Uterus (tissue), 4 donors: ENCODE results near the gene PRRG2. TPM values are rescaled to one million over a fixed set of nuclear protein-coding genes. Genes with fewer than 3 reads are reported as not detected.

Source experiments
- DNase-seq, 2 donors: peaks; one replicate each; pipeline ENCODE4 v3.0.0-alpha.2; 2019 to 2020
- H3K27ac ChIP-seq, 2 donors: fragments of 200-600 bp; sonication (generic); 1 replicate in 1 of 2; 2 replicates in 1 of 2; pipeline ENCODE4 v1.5.1; 2016 to 2018
- H3K27me3 ChIP-seq, 2 donors: fragments of 200-600 bp; sonication (generic); one replicate each; pipeline ENCODE4 v1.5.1; 2018 to 2019; ENCODE audit warnings: control low read depth in 1 of 2
- H3K36me3 ChIP-seq, 2 donors: fragments of 200-600 bp; sonication (generic); one replicate each; pipeline ENCODE4 v1.5.1; 2019; ENCODE audit warnings: control low read depth in 1 of 2
- H3K4me1 ChIP-seq, 2 donors: fragments of 200-600 bp; sonication (generic); one replicate each; pipeline ENCODE4 v1.5.1; 2018 to 2019; ENCODE audit warnings: control low read depth in 1 of 2
- H3K4me3 ChIP-seq, 2 donors: fragments of 200-600 bp; sonication (generic); 1 replicate in 1 of 2; 2 replicates in 1 of 2; pipeline ENCODE4 v1.5.1; 2018 to 2019; ENCODE audit warnings: mild to moderate bottlenecking in 1 of 2
- H3K9me3 ChIP-seq, 2 donors: fragments of 200-600 bp; sonication (generic); one replicate each; pipeline ENCODE4 v1.5.1; 2019; ENCODE audit warnings: control low read depth in 1 of 2
- POLR2A ChIP-seq, 2 donors: fragments of 450-650 bp; IDR thresholded peaks; one replicate each; pipeline ENCODE4 v1.6.1; 2016; ENCODE audit warnings: antibody characterized with exemption in 2 of 2, mild to moderate bottlenecking in 1 of 2, moderate library complexity in 1 of 2
- intact Hi-C: fragments of 100-400 bp; cut with DNase I; formaldehyde crosslinking; loops from one replicate; pipeline ENCODE4 v1.15.1; 2023; ENCODE audit warnings: low total_unique reads
- total RNA-seq, 4 donors: library from RNA; depleted of rRNA in 3 of 4; stranded (reverse); fragments of >200 nt in 3 of 4; gene quantifications; one replicate each; pipeline versions ENCODE4 v1.1.0 to v1.2.4, GENCODE V29; 2014 to 2023
- TF ChIP-seq, protein P1 (sequence below), 4 experiments: fragments of 200-600 bp in 2 of 4; fragments of 450-650 bp in 2 of 4; sonication (generic) in 2 of 4; IDR thresholded peaks; one replicate each; pipeline ENCODE4 v1.5.1; 2016 to 2019; ENCODE audit warnings: antibody characterized with exemption in 4 of 4, mild to moderate bottlenecking in 2 of 4, moderate library complexity in 1 of 4
- donor health status: DM: yes; HTN: yes; CAD: no.

Gene PRRG2
- total RNA-seq, 4 donors from 2014 or later, result 0.95 to 1.4 TPM; not detected in 2

DNA sequence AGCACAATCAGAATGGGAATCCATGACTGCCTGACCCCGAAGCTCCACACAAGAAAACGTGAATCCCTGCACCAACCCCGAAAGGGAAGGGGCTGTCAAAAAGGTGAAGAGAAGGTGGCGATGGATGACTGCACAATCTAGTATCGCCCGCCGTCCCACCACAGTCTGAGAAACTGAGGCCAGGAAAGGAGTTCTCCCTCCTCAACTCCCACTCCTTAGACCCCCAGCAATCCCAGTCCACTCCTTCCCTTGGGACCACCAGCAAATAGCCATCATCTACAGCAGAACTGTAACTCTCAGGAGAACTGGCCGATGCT lies 1.2 kb upstream of the PRRG2 start:
- H3K36me3 ChIP-seq, result no peaks in the 10 kb centered on the region
- intact Hi-C loops, result no loop called here
- DNase-seq, result no peak

DNA sequence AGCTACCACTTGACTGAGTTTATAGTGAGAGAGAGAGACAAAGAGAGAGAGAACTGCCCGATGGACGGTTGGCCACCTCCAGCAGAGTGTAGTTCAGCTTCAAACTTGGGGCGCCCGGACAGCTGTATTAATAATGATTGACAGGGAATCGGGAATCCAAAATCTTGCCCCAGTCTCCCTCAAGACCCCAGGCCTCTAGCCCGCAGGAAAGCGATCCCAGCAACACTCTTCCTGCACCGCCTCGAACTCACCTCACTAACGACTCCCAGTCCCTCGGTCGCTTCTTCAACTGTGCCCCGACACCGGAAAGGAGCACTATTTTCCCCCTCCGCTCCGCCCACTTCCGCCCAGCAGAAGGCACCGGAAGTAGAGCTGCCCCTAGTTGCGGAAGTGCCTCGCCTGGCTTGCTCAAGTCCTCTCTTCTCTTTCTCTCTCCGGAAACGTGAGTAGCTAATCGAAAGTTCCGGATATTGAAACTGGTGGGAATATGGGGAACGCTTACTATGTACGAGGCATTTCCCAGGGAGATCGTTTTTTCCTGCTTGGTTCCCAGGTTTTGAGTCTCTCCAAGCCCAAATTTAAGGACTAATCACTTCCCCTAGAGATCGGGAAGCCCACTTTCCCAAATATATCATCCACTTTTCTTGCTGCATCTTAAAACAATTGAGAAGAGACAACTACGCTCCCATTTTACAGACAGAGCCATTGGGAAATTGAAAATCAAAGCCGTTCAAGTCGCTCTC lies 681 bp upstream of the PRRG2 start, which contains the start of gene NOSIP:
NOSIP (minus strand) TSS at position 293 of the 743 bp plus-strand sequence. CDS start 19,865 bp downstream, outside the sequence.
- TF ChIP-seq, protein P1, sequence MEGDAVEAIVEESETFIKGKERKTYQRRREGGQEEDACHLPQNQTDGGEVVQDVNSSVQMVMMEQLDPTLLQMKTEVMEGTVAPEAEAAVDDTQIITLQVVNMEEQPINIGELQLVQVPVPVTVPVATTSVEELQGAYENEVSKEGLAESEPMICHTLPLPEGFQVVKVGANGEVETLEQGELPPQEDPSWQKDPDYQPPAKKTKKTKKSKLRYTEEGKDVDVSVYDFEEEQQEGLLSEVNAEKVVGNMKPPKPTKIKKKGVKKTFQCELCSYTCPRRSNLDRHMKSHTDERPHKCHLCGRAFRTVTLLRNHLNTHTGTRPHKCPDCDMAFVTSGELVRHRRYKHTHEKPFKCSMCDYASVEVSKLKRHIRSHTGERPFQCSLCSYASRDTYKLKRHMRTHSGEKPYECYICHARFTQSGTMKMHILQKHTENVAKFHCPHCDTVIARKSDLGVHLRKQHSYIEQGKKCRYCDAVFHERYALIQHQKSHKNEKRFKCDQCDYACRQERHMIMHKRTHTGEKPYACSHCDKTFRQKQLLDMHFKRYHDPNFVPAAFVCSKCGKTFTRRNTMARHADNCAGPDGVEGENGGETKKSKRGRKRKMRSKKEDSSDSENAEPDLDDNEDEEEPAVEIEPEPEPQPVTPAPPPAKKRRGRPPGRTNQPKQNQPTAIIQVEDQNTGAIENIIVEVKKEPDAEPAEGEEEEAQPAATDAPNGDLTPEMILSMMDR (IDR thresholded peaks at IDR 0.05), result peak in 2 of 4 experiments; percentile 32 to 55
- peak; percentile 83 to 89 for TF ChIP-seq POLR2A (IDR thresholded peaks at IDR 0.05)

More for the DNA sequence above, 1.2 kb upstream of the PRRG2 start:
- Histone ChIP-seq H3K9me3 (no peaks in the 10 kb centered on the region), H3K27ac (peak overlapping the region; percentile 76), H3K27me3 (no peaks in the 10 kb centered on the region), H3K4me1 (peaks cover 0 to 5% of the 10 kb centered on the region in 2 donors), H3K4me3 (peak overlapping the region; percentile 55 to 56)
- TF ChIP-seq POLR2A (IDR thresholded peaks at IDR 0.05), result no peak
- TF ChIP-seq, protein P1 (IDR thresholded peaks at IDR 0.05), result no peak

DNA sequence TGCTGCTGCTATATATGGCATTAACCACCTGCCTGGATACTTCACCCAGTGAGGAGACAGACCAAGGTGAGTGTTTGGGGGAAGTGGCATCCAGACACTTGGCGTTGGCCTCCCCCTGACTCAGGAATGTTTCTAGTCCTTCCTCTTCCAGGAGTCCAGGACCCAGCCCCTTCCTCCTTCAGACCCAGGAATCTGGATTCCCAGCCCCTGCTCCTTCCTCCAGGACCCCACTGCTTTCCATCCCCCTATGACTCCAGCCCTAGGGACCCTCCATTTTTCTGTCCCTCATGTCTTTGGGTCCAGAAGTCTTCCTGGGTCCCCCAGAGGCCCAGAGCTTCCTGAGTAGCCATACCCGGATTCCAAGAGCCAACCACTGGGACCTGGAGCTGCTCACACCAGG lies 2.1 kb downstream of the PRRG2 start:
- no peaks in the 10 kb centered on the region for H3K36me3 ChIP-seq
- H3K27me3 ChIP-seq, result no peaks in the 10 kb centered on the region
- H3K4me1 ChIP-seq, result peaks cover 0 to 5% of the 10 kb centered on the region in 2 donors
- no peak overlapping the region for H3K27ac ChIP-seq
- no peak for DNase-seq
- intact Hi-C loops, result no loop called here
- H3K4me3 ChIP-seq, result no peak overlapping the region
- no peak for TF ChIP-seq POLR2A (IDR thresholded peaks at IDR 0.05)
- TF ChIP-seq, protein P1 (IDR thresholded peaks at IDR 0.05), result no peak
- no peaks in the 10 kb centered on the region for H3K9me3 ChIP-seq

More for the DNA sequence above, 681 bp upstream of the PRRG2 start, which contains the start of gene NOSIP:
- DNase-seq, result peak; percentile 95 to 96
- Histone ChIP-seq H3K36me3 (no peaks in the 10 kb centered on the region), H3K4me3 (peak within 1 kb of the TSS; percentile 55 to 56), H3K4me1 (peaks cover 0 to 5% of the 10 kb centered on the region in 2 donors), H3K27me3 (no peaks in the 10 kb centered on the region), H3K27ac (peak within 1 kb of the TSS; percentile 76), H3K9me3 (no peaks in the 10 kb centered on the region)
- intact Hi-C loops, result no loop called here

DNA sequence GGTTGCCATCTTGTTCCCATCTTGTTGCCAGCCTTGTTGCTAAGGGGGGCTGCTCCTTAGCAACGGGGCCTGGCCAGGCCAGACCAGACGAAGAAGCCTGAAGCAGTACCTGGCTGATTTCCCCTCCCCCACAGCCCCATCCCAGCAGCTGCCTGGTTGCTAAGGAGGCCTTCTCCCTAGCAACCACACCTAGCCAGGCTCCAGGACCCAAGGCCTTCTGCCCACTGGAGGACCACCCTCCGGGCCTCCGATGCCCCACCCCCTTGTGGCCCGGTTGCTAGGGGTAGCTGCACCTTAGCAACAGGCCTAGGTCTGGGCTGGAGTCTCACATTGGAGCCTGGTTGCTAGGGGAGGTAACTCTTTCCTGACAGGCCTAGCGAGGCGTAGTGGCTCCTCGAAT lies 3.9 kb downstream of the PRRG2 start:
- H3K27me3 ChIP-seq, result no peaks in the 10 kb centered on the region
- no peaks in the 10 kb centered on the region for H3K4me1 ChIP-seq
- H3K4me3 ChIP-seq, result no peak overlapping the region
- no peak overlapping the region for H3K27ac ChIP-seq
- intact Hi-C loops, result no loop called here
- H3K9me3 ChIP-seq, result no peaks in the 10 kb centered on the region
- H3K36me3 ChIP-seq, result no peaks in the 10 kb centered on the region
- TF ChIP-seq, protein P1 (IDR thresholded peaks at IDR 0.05), result no peak
- no peak for TF ChIP-seq POLR2A (IDR thresholded peaks at IDR 0.05)
- no peak for DNase-seq

DNA sequence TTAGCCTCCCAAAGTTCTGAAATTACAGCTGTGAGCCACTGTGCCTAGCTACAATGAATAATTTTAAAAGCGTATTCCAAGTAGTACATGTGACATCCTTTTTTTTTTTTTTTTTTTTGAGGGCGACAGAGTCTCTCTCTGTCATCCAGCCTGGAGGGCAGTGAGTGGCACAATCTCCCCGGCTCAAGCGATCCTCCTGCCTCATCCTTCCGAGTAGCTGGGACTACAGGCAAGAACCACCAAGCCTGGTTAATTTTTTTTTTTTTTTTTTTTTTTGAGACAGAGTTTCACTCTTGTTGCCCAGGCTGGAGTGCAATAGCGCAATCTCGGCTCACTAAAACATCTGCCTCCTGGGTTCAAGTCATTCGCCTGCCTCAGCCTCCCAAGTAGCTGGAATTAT lies 6.1 kb downstream of the PRRG2 start:
- Histone ChIP-seq H3K27ac (no peak overlapping the region), H3K9me3 (no peaks in the 10 kb centered on the region), H3K36me3 (no peaks in the 10 kb centered on the region), H3K4me3 (no peak overlapping the region), H3K27me3 (no peaks in the 10 kb centered on the region), H3K4me1 (no peaks in the 10 kb centered on the region)
- intact Hi-C loops, result no loop called here
- no peak for TF ChIP-seq POLR2A (IDR thresholded peaks at IDR 0.05)
- TF ChIP-seq, protein P1 (IDR thresholded peaks at IDR 0.05), result no peak
- DNase-seq, result no peak
